ENCODE measurements around the gene ACACB. TPM values are rescaled to one million over a fixed set of nuclear protein-coding genes. Genes with fewer than 3 reads are reported as not detected.

ACACB gene
- total RNA-seq, 4 donors from 2014 or later: 5.9 to 48.4 (median 27.3) TPM

DNA sequence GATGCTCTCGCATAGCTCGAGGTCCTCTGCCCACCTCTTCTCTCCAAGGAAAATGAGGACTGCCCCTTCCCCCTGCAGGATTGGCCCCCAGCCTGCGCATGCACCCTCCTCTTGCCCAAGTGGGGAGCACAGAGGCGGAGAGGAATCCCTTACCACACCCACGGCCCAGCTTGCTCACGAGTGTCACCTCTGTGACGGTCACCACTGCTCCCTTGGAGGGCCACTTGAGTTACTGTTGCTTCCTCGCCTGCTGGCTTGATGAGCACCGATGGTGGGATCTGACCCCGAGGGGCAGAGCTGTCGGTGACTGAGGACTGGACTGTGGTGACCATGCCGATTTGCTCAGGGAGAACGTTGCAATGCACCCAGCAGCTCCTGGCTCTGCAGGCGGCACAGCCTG is 151.0 kb downstream of the ACACB start:
- Histone ChIP-seq H3K27ac (no peak overlapping the region), H3K4me1 (no peaks in the 10 kb centered on the region), H3K9me3 (peaks cover 0 to 4% (median 0%) of the 10 kb centered on the region in 3 donors), H3K36me3 (peaks cover 0 to 68% (median 17%) of the 10 kb centered on the region in 3 donors), H3K4me3 (no peak overlapping the region), H3K27me3 (no peaks in the 10 kb centered on the region)
- DNase-seq: no peak
- WGBS, 2 donors: 74 to 100% methylated on average over 1 to 6 of the region's 14 CpGs
- intact Hi-C loops (cut with DNase I): no loop called here
- TF ChIP-seq, protein P1, sequence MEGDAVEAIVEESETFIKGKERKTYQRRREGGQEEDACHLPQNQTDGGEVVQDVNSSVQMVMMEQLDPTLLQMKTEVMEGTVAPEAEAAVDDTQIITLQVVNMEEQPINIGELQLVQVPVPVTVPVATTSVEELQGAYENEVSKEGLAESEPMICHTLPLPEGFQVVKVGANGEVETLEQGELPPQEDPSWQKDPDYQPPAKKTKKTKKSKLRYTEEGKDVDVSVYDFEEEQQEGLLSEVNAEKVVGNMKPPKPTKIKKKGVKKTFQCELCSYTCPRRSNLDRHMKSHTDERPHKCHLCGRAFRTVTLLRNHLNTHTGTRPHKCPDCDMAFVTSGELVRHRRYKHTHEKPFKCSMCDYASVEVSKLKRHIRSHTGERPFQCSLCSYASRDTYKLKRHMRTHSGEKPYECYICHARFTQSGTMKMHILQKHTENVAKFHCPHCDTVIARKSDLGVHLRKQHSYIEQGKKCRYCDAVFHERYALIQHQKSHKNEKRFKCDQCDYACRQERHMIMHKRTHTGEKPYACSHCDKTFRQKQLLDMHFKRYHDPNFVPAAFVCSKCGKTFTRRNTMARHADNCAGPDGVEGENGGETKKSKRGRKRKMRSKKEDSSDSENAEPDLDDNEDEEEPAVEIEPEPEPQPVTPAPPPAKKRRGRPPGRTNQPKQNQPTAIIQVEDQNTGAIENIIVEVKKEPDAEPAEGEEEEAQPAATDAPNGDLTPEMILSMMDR (IDR thresholded peaks at IDR 0.05): no peak
- TF ChIP-seq POLR2A (IDR thresholded peaks at IDR 0.05): no peak

DNA sequence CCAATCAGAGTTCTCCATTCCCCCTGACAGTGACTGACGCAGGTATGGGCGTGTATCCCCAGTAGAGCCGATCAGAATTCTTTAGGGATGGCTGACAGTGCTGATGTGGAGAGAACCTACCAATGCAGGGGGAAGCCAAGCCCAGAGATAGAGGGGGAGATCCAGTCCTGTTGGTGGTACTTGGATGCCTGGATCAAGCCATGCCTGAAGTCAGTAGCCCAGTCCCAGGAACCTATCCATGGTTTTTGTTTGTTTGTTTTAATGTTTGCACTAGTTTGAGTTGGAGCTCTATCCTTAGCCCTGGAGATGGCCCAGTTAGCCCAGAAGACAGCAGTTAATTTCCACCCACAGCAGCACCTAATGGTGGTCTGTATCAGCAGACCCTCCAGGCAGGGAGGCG is 152.5 kb downstream of the ACACB start:
- 80 to 89% methylated on average over 1 to 4 of the region's 4 CpGs for WGBS, 2 donors
- Histone ChIP-seq H3K9me3 (no peaks in the 10 kb centered on the region), H3K4me3 (no peak overlapping the region), H3K27ac (no peak overlapping the region), H3K36me3 (peaks cover 0 to 53% (median 17%) of the 10 kb centered on the region in 3 donors), H3K4me1 (no peaks in the 10 kb centered on the region), H3K27me3 (no peaks in the 10 kb centered on the region)
- TF ChIP-seq, protein P1 (IDR thresholded peaks at IDR 0.05): no peak
- TF ChIP-seq POLR2A (IDR thresholded peaks at IDR 0.05): no peak
- intact Hi-C loops (cut with DNase I): loop anchor here (2.0 kb wide), 1 partner anchor 116 kb away; no protein-coding TSS in a partner anchor
- no peak for DNase-seq

DNA sequence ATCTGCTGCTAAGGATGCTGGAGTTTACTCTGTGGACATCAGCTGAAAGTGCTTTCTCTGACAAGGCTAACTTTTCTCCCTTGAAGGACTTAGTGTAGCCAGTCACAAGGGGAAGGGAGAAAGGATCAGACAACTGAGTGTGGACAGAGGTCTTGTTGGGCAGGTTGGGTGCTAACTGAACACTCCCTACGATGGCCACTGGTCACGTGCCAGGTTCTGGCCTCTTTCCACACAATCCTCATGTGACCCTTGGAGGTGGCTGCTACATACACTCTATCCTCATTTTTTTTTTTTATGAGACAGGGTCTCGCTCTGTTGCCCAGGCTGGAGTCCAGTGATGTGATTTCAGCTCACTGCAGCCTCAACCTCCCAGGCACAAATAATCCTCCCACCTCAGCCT is 153.0 kb downstream of the ACACB start:
- Histone ChIP-seq H3K4me1 (no peaks in the 10 kb centered on the region), H3K27ac (no peak overlapping the region), H3K27me3 (no peaks in the 10 kb centered on the region), H3K9me3 (no peaks in the 10 kb centered on the region), H3K36me3 (peaks cover 0 to 47% (median 17%) of the 10 kb centered on the region in 3 donors), H3K4me3 (no peak overlapping the region)
- 58 to 74% methylated on average over 2 to 3 of the region's 3 CpGs for WGBS, 2 donors
- no peak for DNase-seq
- TF ChIP-seq, protein P1 (IDR thresholded peaks at IDR 0.05): no peak
- TF ChIP-seq POLR2A (IDR thresholded peaks at IDR 0.05): no peak
- intact Hi-C loops (cut with DNase I): loop anchor here (2.0 kb wide), 1 partner anchor 115 kb away; no protein-coding TSS in a partner anchor

DNA sequence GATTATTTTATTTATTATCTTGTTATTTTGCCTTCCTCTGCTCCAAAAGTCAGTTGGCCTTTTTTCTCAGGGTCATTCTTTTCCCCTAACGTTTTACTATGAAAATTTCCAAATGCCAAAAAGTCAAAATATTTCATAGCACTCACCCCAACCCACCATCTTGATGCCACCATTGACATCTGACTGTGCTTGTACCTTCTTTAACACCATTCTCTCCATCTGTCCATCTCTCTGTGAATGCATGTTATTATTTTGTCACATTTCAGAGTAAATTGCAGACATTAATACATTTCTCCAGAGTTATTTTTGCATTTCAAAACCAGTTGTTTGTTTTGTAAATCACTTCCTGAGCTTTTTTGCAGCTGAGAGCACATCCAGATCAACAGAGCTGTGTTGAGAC is 154.1 kb downstream of the ACACB start:
- Histone ChIP-seq H3K4me1 (no peaks in the 10 kb centered on the region), H3K27ac (no peak overlapping the region), H3K27me3 (no peaks in the 10 kb centered on the region), H3K4me3 (no peak overlapping the region), H3K36me3 (peaks cover 0 to 37% (median 8%) of the 10 kb centered on the region in 3 donors), H3K9me3 (no peaks in the 10 kb centered on the region)
- DNase-seq: no peak
- 0% methylated on average over 1 of the region's 1 CpG for WGBS, 2 donors
- intact Hi-C loops (cut with DNase I): no loop called here
- TF ChIP-seq, protein P1 (IDR thresholded peaks at IDR 0.05): no peak

DNA sequence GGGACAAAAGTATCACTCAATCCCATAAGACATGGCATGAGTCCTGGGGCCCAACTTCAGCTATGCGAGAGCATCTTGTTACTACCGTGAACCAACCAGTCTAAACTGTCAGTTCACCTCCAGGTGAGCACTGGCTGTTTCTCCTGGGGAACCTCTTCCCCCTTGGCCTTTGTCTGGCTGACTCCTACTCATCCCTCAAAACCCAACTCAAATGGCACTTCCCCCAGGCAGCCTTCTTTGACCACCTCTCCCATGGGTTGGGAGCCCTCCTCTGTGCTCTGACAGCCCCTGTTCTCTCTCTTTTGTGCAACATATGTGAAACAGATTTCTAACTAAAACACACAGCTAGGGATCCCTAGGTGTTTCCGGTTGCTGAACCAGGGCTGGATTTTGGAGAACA is 155.0 kb downstream of the ACACB start:
- H3K9me3 ChIP-seq: no peaks in the 10 kb centered on the region
- H3K4me3 ChIP-seq: no peak overlapping the region
- H3K36me3 ChIP-seq: peaks cover 0 to 27% (median 0%) of the 10 kb centered on the region in 3 donors
- DNase-seq: no peak
- H3K4me1 ChIP-seq: no peaks in the 10 kb centered on the region
- no peak for TF ChIP-seq POLR2A (IDR thresholded peaks at IDR 0.05)
- TF ChIP-seq, protein P1 (IDR thresholded peaks at IDR 0.05): no peak
- 87 to 95% methylated on average over 3 of the region's 3 CpGs for WGBS, 2 donors
- H3K27ac ChIP-seq: no peak overlapping the region
- intact Hi-C loops (cut with DNase I): no loop called here
- no peaks in the 10 kb centered on the region for H3K27me3 ChIP-seq

Measured in esophagus squamous epithelium (tissue), 5 donors.